Measurements from ENCODE around the gene DAAM1. TPM values are rescaled to one million over a fixed set of nuclear protein-coding genes. Genes with fewer than 3 reads are reported as not detected.

DAAM1 gene
- total RNA-seq, 4 donors from 2014 or later = 25.3 to 47.2 (median 37.8) TPM

DNA sequence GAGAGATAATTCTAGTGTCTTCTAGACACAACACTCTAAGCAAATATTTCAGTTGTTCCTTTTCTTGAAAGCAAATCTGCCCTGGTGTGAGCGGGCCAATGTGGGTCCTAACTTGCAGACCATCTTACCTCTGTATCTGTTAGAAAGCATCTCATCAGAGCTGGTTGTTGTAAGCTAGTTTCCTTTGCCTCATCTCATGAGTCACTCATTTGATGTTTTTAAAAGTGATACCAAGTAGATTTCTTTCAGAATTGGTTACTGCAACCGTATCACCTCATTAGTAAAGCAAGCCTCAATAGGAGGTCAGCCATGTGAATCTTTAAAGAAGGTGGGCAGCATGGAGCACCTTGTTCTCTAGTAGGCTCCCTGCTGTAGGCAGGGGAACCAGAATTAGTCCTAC, 78.6 kb downstream of the DAAM1 start:
- intact Hi-C loops (cut with DNase I) = no loop called here
- Histone ChIP-seq H3K27me3 (no peaks in the 10 kb centered on the region), H3K36me3 (no peaks in the 10 kb centered on the region), H3K4me3 (replicated peaks in 1 of 3) (no peak overlapping the region), H3K9me3 (no peaks in the 10 kb centered on the region), H3K4me1 (peaks cover 0 to 4% of the 10 kb centered on the region in 2 donors), H3K27ac (no peak overlapping the region)
- TF ChIP-seq, protein P1, sequence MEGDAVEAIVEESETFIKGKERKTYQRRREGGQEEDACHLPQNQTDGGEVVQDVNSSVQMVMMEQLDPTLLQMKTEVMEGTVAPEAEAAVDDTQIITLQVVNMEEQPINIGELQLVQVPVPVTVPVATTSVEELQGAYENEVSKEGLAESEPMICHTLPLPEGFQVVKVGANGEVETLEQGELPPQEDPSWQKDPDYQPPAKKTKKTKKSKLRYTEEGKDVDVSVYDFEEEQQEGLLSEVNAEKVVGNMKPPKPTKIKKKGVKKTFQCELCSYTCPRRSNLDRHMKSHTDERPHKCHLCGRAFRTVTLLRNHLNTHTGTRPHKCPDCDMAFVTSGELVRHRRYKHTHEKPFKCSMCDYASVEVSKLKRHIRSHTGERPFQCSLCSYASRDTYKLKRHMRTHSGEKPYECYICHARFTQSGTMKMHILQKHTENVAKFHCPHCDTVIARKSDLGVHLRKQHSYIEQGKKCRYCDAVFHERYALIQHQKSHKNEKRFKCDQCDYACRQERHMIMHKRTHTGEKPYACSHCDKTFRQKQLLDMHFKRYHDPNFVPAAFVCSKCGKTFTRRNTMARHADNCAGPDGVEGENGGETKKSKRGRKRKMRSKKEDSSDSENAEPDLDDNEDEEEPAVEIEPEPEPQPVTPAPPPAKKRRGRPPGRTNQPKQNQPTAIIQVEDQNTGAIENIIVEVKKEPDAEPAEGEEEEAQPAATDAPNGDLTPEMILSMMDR (IDR thresholded peaks at IDR 0.05) = no peak
- TF ChIP-seq POLR2A (IDR thresholded peaks at IDR 0.05) = no peak
- no peak for DNase-seq
- 93 to 98% methylated on average over 2 of the region's 2 CpGs for WGBS, 2 donors

DNA sequence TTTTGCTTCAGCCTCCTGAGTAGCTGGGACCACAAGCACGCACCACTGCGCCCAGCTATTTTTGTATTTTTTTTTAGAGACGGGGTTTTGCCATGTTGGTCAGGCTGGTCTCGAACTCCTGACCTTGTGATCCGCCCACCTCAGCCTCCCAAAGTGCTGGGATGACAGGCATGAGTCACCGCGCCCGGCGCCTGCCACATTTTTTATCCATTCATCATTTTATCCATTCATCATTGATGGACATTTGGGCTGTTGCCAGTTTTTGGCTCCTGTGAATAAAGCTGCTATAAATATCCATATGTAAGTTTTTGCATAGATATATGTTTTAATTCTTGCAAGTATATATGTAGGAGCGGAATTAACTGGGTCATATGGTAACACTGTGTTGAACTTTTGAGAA, 79.5 kb downstream of the DAAM1 start:
- H3K4me1 ChIP-seq = peaks cover 0 to 4% of the 10 kb centered on the region in 2 donors
- no peak overlapping the region for H3K27ac ChIP-seq
- H3K9me3 ChIP-seq = no peaks in the 10 kb centered on the region
- H3K27me3 ChIP-seq = no peaks in the 10 kb centered on the region
- intact Hi-C loops (cut with DNase I) = no loop called here
- H3K4me3 ChIP-seq (replicated peaks in 1 of 3) = no peak overlapping the region
- TF ChIP-seq POLR2A (IDR thresholded peaks at IDR 0.05) = no peak
- TF ChIP-seq, protein P1 (IDR thresholded peaks at IDR 0.05) = no peak
- no peak for DNase-seq
- WGBS, 2 donors = 95 to 97% methylated on average over 10 of the region's 10 CpGs
- H3K36me3 ChIP-seq = no peaks in the 10 kb centered on the region

DNA sequence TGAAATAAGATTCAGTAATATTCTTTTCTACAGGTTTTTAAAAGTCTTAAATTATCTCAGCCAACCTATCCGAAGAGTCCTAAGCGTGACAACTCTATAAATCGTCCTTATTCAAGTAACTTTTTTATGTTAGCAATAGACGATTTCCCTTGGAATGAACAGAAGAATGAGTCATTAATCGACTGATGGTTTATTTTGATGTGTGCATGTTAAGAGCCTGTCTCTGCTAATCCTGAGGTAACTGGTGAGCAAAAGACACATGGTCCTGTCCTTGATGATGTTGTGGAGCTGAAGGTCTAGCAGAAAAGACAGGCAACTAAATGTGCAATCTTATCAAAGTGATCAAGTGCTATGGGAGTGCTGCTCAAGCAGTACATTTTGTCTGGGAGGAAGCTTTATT, 80.4 kb downstream of the DAAM1 start:
- peaks cover 2 to 4% of the 10 kb centered on the region in 2 donors for H3K4me1 ChIP-seq
- DNase-seq = no peak

GRCh38 chr14:59269466-59269865, 81.0 kb downstream of the DAAM1 start:
- H3K27ac ChIP-seq = no peak overlapping the region
- no peak overlapping the region for H3K4me3 ChIP-seq (replicated peaks in 1 of 3)
- WGBS, 2 donors = 76 to 77% methylated on average over 3 of the region's 3 CpGs
- no peaks in the 10 kb centered on the region for H3K9me3 ChIP-seq
- TF ChIP-seq, protein P1 (IDR thresholded peaks at IDR 0.05) = no peak
- no peak for TF ChIP-seq POLR2A (IDR thresholded peaks at IDR 0.05)
- peaks cover 8% of the 10 kb centered on the region in 2 donors for H3K4me1 ChIP-seq
- H3K36me3 ChIP-seq = no peaks in the 10 kb centered on the region
- H3K27me3 ChIP-seq = no peaks in the 10 kb centered on the region
- intact Hi-C loops (cut with DNase I) = no loop called here
- no peak for DNase-seq

More for the DNA sequence above, 80.4 kb downstream of the DAAM1 start:
- Histone ChIP-seq H3K9me3 (no peaks in the 10 kb centered on the region), H3K4me3 (replicated peaks in 1 of 3) (no peak overlapping the region), H3K27me3 (no peaks in the 10 kb centered on the region), H3K36me3 (no peaks in the 10 kb centered on the region), H3K27ac (no peak overlapping the region)
- TF ChIP-seq, protein P1 (IDR thresholded peaks at IDR 0.05) = no peak
- TF ChIP-seq POLR2A (IDR thresholded peaks at IDR 0.05) = no peak
- intact Hi-C loops (cut with DNase I) = no loop called here
- 89% methylated on average over 5 of the region's 5 CpGs for WGBS, 2 donors

DNA sequence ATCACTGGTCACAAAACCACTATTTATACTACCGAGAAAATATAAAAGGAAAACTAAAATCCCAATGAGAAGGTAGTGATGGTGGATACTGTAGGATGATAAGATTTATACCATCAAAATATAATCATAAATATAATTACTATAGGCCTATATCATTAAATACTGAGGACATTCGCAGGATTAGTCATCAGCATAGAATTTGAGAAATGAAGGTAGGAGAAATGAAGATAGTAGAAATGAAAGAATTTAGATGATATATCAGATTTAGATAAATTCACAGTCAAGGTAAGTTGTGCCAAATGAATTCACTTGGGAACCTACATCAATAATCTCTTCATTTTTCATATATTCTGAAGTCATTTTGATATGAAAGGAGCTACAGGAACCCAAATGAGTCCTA, 82.8 kb downstream of the DAAM1 start:
- Histone ChIP-seq H3K9me3 (no peaks in the 10 kb centered on the region), H3K36me3 (no peaks in the 10 kb centered on the region), H3K4me3 (replicated peaks in 1 of 3) (no peak overlapping the region), H3K27me3 (no peaks in the 10 kb centered on the region), H3K4me1 (peaks cover 21 to 23% of the 10 kb centered on the region in 2 donors), H3K27ac (no peak overlapping the region)
- DNase-seq = no peak
- WGBS, 2 donors = 97 to 98% methylated on average over 2 of the region's 2 CpGs
- intact Hi-C loops (cut with DNase I) = no loop called here
- TF ChIP-seq, protein P1 (IDR thresholded peaks at IDR 0.05) = no peak
- TF ChIP-seq POLR2A (IDR thresholded peaks at IDR 0.05) = no peak

Data from thyroid gland (tissue), 4 donors.